T-helper 1 cell treated with Interleukin-12 subunit alpha and Interleukin-12 subunit beta and Interleukin-4 antibody, amounts not matched to agents 30 ng/mL and 1 ng/mL, for 36 hours (primary cell): ENCODE results near the gene PGLYRP3. TPM values are rescaled to one million over a fixed set of nuclear protein-coding genes. Genes with fewer than 3 reads are reported as not detected.
"Not testable (repeated sequence)": the region's sequence is repeated elsewhere in the genome, so short reads cannot be mapped to it uniquely, and the experiment has no call there.

Source experiments
- intact Hi-C: fragments of 100-400 bp; cut with micrococcal nuclease; formaldehyde crosslinking; loops from one replicate; pipeline ENCODE4 v1.15.1; 2024
- total RNA-seq: library from RNA; stranded (reverse); gene quantifications from 2 replicates; pipeline ENCODE4 v1.2.3, GENCODE V29; 2022

PGLYRP3 gene
- total RNA-seq, 1 donor from 2014 or later: not detected

GRCh38 chr1:153348511-153349362 is 36.0 kb upstream of the PGLYRP3 start, which contains the start of gene PGLYRP4:
PGLYRP4 (minus strand) TSS chr1:153348841; CDS start chr1:153347932, 909 bp downstream.
- intact Hi-C loops: no loop called here

DNA sequence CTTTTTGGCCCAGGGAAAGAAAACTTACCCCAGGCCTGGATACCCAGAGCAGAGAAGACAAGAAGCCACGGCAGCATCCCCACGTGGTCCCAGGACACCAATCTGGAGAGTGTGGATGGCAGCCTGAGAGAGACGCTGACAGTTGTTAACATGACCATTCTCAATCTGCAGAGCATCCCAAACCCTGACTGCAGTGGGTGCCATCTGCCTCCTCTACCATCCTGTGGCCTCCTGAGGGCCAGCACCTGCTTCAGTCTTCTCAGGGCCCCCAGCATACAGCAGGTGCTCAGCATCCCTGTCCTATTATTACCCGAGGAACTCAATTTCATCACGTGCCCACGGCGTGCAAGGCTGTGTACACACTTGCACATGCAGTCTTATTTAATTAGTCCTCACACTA is 35.1 kb upstream of the PGLYRP3 start:
- intact Hi-C loops: no loop called here

DNA sequence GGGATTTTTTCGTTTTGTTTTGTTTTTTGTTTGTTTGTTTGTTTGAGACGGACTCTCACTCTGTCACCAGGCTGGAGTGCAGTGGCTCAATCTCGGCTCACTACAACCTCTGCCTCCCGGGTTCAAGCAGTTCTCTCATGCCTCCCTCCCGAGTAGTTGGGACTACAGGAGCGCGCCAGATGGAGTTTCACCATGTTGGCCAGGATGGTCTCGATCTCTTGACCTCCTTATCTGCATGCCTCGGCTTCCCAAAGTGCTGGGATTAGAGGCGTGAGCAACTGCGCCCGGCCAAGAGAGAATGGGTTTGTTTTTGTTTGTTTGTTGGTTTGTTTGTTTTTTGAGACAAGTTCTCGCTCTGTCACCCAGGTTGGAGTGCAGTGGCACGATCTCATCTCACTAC is 34.3 kb upstream of the PGLYRP3 start:
- intact Hi-C loops: not testable (repeated sequence)

DNA sequence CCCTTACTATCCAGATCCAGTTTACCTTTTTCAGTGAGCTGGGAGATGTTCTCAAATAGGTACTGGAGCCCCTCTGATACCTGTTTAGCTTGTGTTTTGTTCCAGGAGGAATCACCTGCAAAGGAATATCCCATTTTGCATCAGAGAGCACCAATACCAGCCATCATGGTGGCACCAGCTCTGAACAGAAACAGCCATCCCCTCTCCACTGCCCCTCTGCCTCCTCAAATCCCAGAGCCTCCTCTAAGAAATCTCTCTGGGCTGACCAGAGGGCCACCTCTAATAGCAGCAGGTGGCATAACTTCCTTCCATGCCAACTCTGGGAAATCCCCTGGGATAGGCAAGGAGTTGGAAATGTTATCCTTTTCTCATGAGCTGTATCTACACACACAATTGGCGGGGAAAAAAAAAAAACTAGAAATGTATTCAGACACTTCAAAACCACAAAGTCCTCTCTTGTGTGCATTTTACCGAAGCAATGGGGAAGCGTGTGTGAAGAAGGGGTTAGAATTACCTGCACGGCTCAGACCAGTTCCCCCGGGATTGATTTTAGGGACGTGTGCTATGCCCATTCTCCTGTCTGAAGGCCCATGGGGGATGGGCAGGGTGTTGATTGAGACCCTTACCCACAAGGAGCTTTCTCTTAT is 33.4 kb upstream of the PGLYRP3 start:
- intact Hi-C loops: no loop called here

- intact Hi-C loops: no loop called here
Measured at GRCh38 chr1:153345187-153346076, 32.7 kb upstream of the PGLYRP3 start.

GRCh38 chr1:153344718-153345025 is 31.9 kb upstream of the PGLYRP3 start:
- intact Hi-C loops: no loop called here

GRCh38 chr1:153343811-153344717 is 31.3 kb upstream of the PGLYRP3 start:
- intact Hi-C loops: no loop called here

GRCh38 chr1:153343040-153343681 is 30.4 kb upstream of the PGLYRP3 start:
- intact Hi-C loops: no loop called here

DNA sequence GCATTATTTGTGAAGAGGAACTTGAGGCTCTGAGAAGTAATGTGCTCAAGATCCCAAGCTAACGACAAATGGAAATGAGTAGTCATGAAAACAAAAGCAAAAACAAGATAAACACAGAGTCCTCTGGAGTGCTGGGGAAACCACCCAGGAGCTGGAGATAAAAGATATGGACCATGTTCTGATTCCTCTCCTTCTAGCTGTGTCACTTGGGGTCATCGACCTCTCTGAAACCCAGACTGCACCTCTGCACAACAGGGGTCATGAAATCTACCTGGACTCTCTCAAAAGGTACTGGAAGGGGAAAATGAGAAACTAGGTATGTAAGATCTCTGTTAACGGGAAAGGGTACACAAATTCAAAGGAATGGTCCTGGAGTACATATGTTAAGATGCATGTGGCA is 29.4 kb upstream of the PGLYRP3 start:
- intact Hi-C loops: no loop called here

DNA sequence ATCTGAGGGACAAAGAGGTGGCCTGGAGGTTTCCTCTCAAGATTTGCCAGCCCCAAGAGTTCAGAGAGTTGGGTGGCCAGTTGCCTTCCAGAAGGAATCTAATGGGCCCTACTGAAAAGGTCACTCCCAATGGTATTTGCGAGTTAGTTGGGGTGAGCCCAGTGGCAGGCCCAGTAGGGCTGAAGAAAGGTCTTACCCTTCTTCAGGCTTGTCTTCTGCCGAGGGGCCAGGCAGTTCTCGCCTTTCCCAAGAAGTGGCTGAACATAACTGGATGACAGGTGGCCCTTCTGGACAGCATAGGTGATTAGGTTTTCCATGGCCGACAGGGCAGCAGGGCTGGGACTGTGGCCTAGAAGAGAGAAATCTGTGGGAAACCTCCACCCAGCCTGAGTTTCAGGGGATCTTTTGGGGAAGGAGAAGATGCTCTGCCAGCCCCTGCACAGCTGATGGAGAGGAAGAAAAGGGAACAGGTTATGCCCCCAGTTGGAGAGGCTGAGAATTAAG is 28.7 kb upstream of the PGLYRP3 start:
- intact Hi-C loops: no loop called here

GRCh38 chr1:153340356-153340755 is 27.6 kb upstream of the PGLYRP3 start:
- intact Hi-C loops: no loop called here

DNA sequence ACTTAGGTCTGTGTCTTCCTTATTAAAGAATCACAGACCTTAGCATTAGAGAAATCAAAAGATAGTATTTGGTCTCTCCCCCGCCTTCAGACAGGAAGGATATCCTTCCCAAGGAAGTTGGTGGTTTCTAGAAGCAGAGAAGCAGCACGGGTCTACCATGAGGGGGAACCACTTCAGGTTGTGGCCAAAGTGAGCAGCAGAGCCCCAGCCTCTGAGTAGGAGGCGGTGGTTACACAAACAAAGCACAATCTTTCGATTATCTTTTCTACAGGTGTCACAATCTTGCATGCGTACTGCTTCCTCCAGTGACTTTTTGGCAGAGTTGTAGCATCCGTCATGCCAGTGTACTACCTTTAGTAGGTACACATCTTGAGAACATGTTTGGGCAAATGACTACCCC is 27.1 kb upstream of the PGLYRP3 start:
- intact Hi-C loops: no loop called here

DNA sequence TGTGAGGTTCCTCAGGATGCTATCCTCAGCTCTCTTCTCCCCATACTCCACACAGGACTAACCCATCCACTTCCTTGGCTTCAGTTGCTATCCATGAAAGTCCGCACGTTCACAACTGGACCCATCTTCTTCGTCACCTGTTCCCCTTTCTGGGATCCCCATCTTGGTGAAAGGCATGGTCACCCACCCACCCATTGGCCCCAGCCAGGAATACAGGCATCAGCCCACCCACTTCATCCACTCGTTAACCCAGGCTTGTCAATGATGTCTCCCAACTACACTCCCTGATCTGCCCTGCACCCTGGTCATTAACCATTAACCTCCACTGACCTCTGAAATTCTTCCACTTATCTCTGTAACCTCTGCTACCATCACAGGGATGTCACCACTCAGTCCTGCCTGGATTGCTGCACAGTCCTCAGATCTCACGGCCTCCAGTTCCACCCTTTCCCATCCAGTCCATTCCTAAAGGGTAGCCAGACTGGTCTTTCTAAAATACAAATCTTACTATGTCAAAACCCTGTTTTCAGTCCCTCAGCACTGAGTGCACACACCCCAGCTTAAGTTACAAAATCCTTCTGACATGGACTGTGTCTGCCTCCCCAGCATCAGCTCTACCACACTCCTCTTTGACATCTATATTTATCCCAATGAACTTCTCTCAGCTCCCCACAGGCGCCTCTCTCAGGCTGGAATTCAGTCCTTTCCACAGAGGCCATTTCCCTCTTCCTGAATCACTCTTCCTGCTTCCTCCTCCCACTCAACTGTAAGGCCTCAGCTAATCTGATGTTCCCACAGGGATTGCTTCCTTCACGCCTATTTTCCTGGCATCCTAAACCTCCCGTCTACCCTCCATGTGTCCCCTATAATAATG is 25.5 kb upstream of the PGLYRP3 start:
- intact Hi-C loops: no loop called here

GRCh38 chr1:153336650-153337049 is 23.9 kb upstream of the PGLYRP3 start:
- intact Hi-C loops: no loop called here

GRCh38 chr1:153333902-153334301 is 21.1 kb upstream of the PGLYRP3 start:
- intact Hi-C loops: no loop called here

DNA sequence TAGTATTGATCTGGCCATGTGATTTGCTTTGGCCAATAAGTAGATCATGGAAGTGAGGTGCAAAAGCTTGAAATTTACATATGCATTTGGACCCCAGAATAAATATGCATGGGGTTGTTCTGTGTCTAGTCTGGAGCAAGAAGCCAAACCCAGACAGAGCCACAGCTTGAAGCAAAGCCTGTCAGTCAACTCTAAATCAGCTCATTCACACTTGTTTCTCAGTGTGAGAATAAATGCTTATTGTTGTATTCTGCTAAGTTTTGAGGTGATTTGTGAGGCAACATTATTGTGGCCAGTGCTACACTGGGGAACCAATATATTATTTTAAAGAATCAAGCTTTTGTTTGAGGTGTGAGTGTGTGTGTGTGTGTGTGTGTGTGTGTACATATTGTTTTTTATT is 12.2 kb upstream of the PGLYRP3 start:
- intact Hi-C loops: no loop called here

DNA sequence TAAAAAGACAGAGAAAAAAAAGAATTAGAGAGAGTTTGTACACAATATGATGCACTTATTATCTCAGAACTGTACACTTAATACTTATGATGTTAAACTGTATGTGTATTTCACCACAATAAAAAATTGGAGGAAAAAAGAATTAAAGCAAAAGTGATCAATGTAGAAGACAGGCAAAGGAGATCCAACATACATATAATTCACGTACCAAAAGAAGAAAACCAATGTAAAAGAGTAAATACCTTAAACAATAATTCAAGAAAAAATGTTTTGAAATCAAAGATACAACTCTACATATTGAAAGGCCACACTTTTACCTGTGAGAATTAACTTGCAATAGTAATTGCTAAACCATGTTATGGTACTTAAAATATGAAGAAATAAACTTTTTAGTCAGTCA is 9.8 kb upstream of the PGLYRP3 start:
- intact Hi-C loops: no loop called here

DNA sequence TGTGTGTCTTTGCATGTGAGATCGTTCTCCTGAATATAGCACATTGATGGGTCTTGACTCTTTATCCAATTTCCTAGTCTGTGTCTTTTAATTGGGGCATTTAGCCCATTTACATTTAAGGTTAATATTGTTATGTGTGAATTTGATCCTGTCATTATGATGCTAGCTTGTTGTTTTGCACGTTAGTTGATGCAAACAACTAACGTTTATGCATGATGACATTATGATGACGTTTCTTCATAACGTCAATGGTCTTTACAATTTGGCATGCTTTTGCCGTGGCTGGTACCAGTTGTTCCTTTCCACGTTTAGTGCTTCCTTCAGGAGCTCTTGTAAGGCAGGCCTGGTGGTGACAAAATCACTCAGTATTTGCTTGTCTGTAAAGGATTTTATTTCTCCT is 5.4 kb upstream of the PGLYRP3 start:
- intact Hi-C loops: not testable (repeated sequence)

- intact Hi-C loops: not testable (repeated sequence)
Measured at GRCh38 chr1:153316013-153316412, 3.3 kb upstream of the PGLYRP3 start.
